Motor neuron (in vitro differentiated cells): ENCODE results near the gene NLGN2. TPM values are rescaled to one million over a fixed set of nuclear protein-coding genes. Genes with fewer than 3 reads are reported as not detected.

Experiments used
- ATAC-seq, 8 experiments: fragments of 200-7000 bp; cut with Tn5 transposase; replicated peaks in 6 of 8; 2 replicates each; pipeline ENCODE4 v1.8.0; 2021; ENCODE audit warnings: mild to moderate bottlenecking in 8 of 8, moderate library complexity in 8 of 8
- H3K27ac ChIP-seq, 2 donors: fragments of 250-450 bp; sonication (Bioruptor Pico); 2 replicates each; pipeline ENCODE4 v1.9.0; 2021; ENCODE audit warnings: antibody characterized with exemption in 2 of 2, mild to moderate bottlenecking in 2 of 2, moderate library complexity in 1 of 2
- H3K4me1 ChIP-seq, 2 donors: fragments of 250-450 bp; sonication (Bioruptor Pico); replicated peaks in 1 of 2; 2 replicates each; pipeline ENCODE4 v1.6.1; 2021; ENCODE audit warnings: antibody characterized with exemption in 2 of 2, mild to moderate bottlenecking in 2 of 2, moderate library complexity in 1 of 2
- H3K4me3 ChIP-seq, 5 donors: fragments of 250-450 bp; sonication (Bioruptor Pico); 2 replicates each; pipeline ENCODE4 v1.9.0; 2021; ENCODE audit warnings: antibody characterized with exemption in 5 of 5, mild to moderate bottlenecking in 5 of 5, moderate library complexity in 4 of 5
- WGBS, 10 experiments: fragments of 450-650 bp; shearing (Covaris generic); methylation state at CpG; one replicate each; pipeline ENCODE4 v1.0.0; 2022; 5-methylcytosine and 5-hydroxymethylcytosine counted together
- in situ Hi-C, 9 experiments: fragments of 400-800 bp; cut with MboI; loops; one replicate each; pipeline ENCODE4 v1.15.0; 2021; ENCODE audit warnings: low sequenced_read_pairs in 9 of 9, low pct_unique_long_range_greater_than_20kb in 2 of 9; ENCODE audit not compliant: unreplicated experiment in 9 of 9
- total RNA-seq, 8 experiments: library from RNA; unstranded; fragments of 300-600 nt; gene quantifications; 2 replicates each; pipeline versions ENCODE4 v1.2.3 to v1.2.4, GENCODE V29; 2022

NLGN2 gene
- total RNA-seq, 8 experiments from 2014 or later: 3.7 to 27.8 (median 18.1) TPM

- no peak for ATAC-seq
- in situ Hi-C loops: no loop called here
- no peak overlapping the region for H3K4me3 ChIP-seq
- no peak overlapping the region for H3K27ac ChIP-seq
- peaks cover 10 to 16% of the 10 kb centered on the region in 2 donors for H3K4me1 ChIP-seq
- WGBS, 10 experiments: no CpG with 5 or more reads among the region's 6 CpGs
These were observed 1.2 kb downstream of the NLGN2 start for GRCh38 chr17:7408863-7409262.

- Histone ChIP-seq H3K4me3 (no peak overlapping the region), H3K4me1 (peaks cover 10 to 16% of the 10 kb centered on the region in 2 donors), H3K27ac (no peak overlapping the region)
- in situ Hi-C loops: no loop called here
- WGBS, 10 experiments: 90 to 100% (median 100%) methylated on average over 1 to 2 of the region's 6 CpGs; no CpG with 5 or more reads in 7 of the 10 experiments
- no peak for ATAC-seq
These were observed 2.1 kb downstream of the NLGN2 start for GRCh38 chr17:7409716-7410115.

GRCh38 chr17:7410634-7411426, 3.2 kb downstream of the NLGN2 start:
- H3K27ac ChIP-seq: no peak overlapping the region
- H3K4me3 ChIP-seq: no peak overlapping the region
- in situ Hi-C loops: no loop called here
- 64 to 100% (median 93%) methylated on average over 2 to 12 of the region's 25 CpGs; no CpG with 5 or more reads in 6 of the 10 experiments for WGBS, 10 experiments
- H3K4me1 ChIP-seq: peaks cover 10 to 16% of the 10 kb centered on the region in 2 donors
- no peak for ATAC-seq

GRCh38 chr17:7411427-7411750, 3.7 kb downstream of the NLGN2 start:
- ATAC-seq: no peak
- H3K4me1 ChIP-seq: peaks cover 10 to 12% of the 10 kb centered on the region in 2 donors
- no peak overlapping the region for H3K4me3 ChIP-seq
- in situ Hi-C loops: no loop called here
- WGBS, 10 experiments: 92 to 100% methylated on average over 2 to 4 of the region's 8 CpGs; no CpG with 5 or more reads in 8 of the 10 experiments
- no peak overlapping the region for H3K27ac ChIP-seq

- in situ Hi-C loops: no loop called here
- Histone ChIP-seq H3K4me1 (peaks cover 4% of the 10 kb centered on the region in 2 donors), H3K27ac (no peak overlapping the region), H3K4me3 (no peak overlapping the region)
- ATAC-seq: peak in 2 of 8 experiments; percentile 28 to 31
- 60 to 100% (median 95%) methylated on average over 1 to 2 of the region's 6 CpGs; no CpG with 5 or more reads in 6 of the 10 experiments for WGBS, 10 experiments
These were observed 5.8 kb downstream of the NLGN2 start for GRCh38 chr17:7413346-7413985.

GRCh38 chr17:7414837-7415236, 7.2 kb downstream of the NLGN2 start:
- ATAC-seq: no peak
- H3K4me3 ChIP-seq: no peak overlapping the region
- 88 to 98% (median 92%) methylated on average over 7 to 8 of the region's 14 CpGs; no CpG with 5 or more reads in 7 of the 10 experiments for WGBS, 10 experiments
- no peak overlapping the region for H3K27ac ChIP-seq
- H3K4me1 ChIP-seq: peaks cover 17 to 18% of the 10 kb centered on the region in 2 donors
- in situ Hi-C loops: no loop called here

- WGBS, 10 experiments: 87 to 100% (median 98%) methylated on average over 2 to 8 of the region's 23 CpGs; no CpG with 5 or more reads in 7 of the 10 experiments
- in situ Hi-C loops: no loop called here
- Histone ChIP-seq H3K4me3 (no peak overlapping the region), H3K27ac (no peak overlapping the region), H3K4me1 (peaks cover 27% of the 10 kb centered on the region in 2 donors)
- ATAC-seq: no peak
These were observed 8.1 kb downstream of the NLGN2 start for GRCh38 chr17:7415784-7416183.

- ATAC-seq: no peak
- in situ Hi-C loops: no loop called here
- H3K27ac ChIP-seq: no peak overlapping the region
- WGBS, 10 experiments: 53 to 80% (median 68%) methylated on average over 1 to 4 of the region's 6 CpGs; no CpG with 5 or more reads in 5 of the 10 experiments
- H3K4me1 ChIP-seq: peaks cover 27 to 32% of the 10 kb centered on the region in 2 donors
- H3K4me3 ChIP-seq: no peak overlapping the region
These were observed 8.7 kb downstream of the NLGN2 start for GRCh38 chr17:7416323-7416722.

- peaks cover 27 to 32% of the 10 kb centered on the region in 2 donors for H3K4me1 ChIP-seq
- no peak overlapping the region for H3K27ac ChIP-seq
- no peak overlapping the region for H3K4me3 ChIP-seq
- in situ Hi-C loops: no loop called here
- peak in 1 of 8 experiments; percentile 10 for ATAC-seq
- 100% methylated on average over 1 to 3 of the region's 54 CpGs; no CpG with 5 or more reads in 8 of the 10 experiments for WGBS, 10 experiments
These were observed 9.5 kb downstream of the NLGN2 start for GRCh38 chr17:7417056-7417655.

- in situ Hi-C loops: no loop called here
These were observed 11.0 kb downstream of the NLGN2 start for GRCh38 chr17:7418472-7419152.

GRCh38 chr17:7419819-7420610, 12.4 kb downstream of the NLGN2 start, which contains the start of gene SPEM1:
TSS of gene SPEM1 (plus strand) at chr17:7420324. CDS start at chr17:7420385, 61 bp downstream.
- Histone ChIP-seq H3K4me1 (peaks cover 27 to 37% of the 10 kb centered on the region in 2 donors), H3K4me3 (no peak within 1 kb of the TSS), H3K27ac (peak within 1 kb of the TSS; percentile 31 to 73)
- in situ Hi-C loops: no loop called here
- 0 to 60% (median 18%) methylated on average over 1 to 7 of the region's 17 CpGs; no CpG with 5 or more reads in 5 of the 10 experiments for WGBS, 10 experiments
- ATAC-seq: peak in 5 of 8 experiments; percentile 34 to 67 (median 51)

More at GRCh38 chr17:7418472-7419152, 11.0 kb downstream of the NLGN2 start:
- no peak for ATAC-seq
- WGBS, 10 experiments: 0 to 80% (median 50%) methylated on average over 1 to 3 of the region's 18 CpGs; no CpG with 5 or more reads in 6 of the 10 experiments
- Histone ChIP-seq H3K4me1 (peaks cover 27 to 33% of the 10 kb centered on the region in 2 donors), H3K4me3 (no peak overlapping the region), H3K27ac (peak overlapping the region in 1 of 2 donors; percentile 7)

- 90% methylated on average over 4 of the region's 16 CpGs; no CpG with 5 or more reads in 9 of the 10 experiments for WGBS, 10 experiments
- H3K4me3 ChIP-seq: no peak overlapping the region
- H3K4me1 ChIP-seq: peaks cover 27 to 37% of the 10 kb centered on the region in 2 donors
- peak in 2 of 8 experiments; percentile 4 to 10 for ATAC-seq
- in situ Hi-C loops: no loop called here
- no peak overlapping the region for H3K27ac ChIP-seq
These were observed 13.5 kb downstream of the NLGN2 start for GRCh38 chr17:7421186-7421585.
